C4-2B (cell line): ENCODE results near the gene CPLX1.

ENCODE experiments used
- ZFX ChIP-seq: fragments of 450-650 bp; IDR thresholded peaks from 2 replicates; pipeline ENCODE4 v1.6.1; 2017
- TF ChIP-seq, protein P1 (sequence below): fragments of 450-650 bp; conservative IDR thresholded peaks from 2 replicates; pipeline ENCODE4 v1.5.1; 2017; ENCODE audit warnings: mild to moderate bottlenecking

DNA sequence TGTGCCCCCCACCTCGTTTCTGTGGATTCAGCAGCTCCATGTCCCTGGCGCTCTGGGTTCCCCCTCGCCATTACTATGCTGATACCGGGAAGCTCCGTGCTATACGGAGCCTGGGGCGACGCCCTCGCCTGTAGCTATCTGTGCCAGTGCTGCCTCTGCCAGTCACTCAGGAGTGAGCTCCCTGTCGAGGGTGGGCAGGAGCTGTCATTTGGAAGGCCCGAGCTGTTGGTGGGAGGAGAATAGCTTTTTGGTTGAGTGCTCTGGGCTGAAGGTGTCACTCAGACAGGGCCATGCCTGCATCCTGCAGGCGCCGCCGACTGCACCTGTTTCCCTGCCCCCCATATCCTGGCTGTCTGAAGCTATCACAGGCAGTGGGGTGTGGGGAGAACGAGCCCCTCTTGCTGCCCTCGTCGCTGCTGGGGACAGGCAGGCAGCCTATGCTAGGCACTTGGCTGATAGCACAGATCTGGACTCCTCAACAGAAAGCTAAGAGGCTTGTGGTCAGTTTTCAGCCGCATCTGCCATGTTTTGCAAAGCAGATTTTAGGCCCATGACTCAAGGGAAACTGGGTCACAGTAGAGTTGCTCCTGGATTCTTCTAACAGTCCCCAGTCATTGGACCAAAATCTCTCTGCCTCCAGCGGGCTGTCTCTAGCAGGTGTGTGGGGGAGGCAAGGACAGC, 31.8 kb downstream of the CPLX1 start:
- TF ChIP-seq, protein P1, sequence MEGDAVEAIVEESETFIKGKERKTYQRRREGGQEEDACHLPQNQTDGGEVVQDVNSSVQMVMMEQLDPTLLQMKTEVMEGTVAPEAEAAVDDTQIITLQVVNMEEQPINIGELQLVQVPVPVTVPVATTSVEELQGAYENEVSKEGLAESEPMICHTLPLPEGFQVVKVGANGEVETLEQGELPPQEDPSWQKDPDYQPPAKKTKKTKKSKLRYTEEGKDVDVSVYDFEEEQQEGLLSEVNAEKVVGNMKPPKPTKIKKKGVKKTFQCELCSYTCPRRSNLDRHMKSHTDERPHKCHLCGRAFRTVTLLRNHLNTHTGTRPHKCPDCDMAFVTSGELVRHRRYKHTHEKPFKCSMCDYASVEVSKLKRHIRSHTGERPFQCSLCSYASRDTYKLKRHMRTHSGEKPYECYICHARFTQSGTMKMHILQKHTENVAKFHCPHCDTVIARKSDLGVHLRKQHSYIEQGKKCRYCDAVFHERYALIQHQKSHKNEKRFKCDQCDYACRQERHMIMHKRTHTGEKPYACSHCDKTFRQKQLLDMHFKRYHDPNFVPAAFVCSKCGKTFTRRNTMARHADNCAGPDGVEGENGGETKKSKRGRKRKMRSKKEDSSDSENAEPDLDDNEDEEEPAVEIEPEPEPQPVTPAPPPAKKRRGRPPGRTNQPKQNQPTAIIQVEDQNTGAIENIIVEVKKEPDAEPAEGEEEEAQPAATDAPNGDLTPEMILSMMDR, result no peak
- no peak for TF ChIP-seq ZFX
